HG03108 (cell line): Measurements from ENCODE around the gene LRIG2.
"Not testable (repeated sequence)": the region's sequence is repeated elsewhere in the genome, so short reads cannot be mapped to it uniquely, and the experiment has no call there.

Experiments used
- ATAC-seq: cut with Tn5 transposase; IDR thresholded peaks from one replicate; pipeline ENCODE4 v1.9.1; 2021; ENCODE audit warnings: moderate library complexity; ENCODE audit not compliant: unreplicated experiment

The LRIG2 gene

GRCh38 chr1:113058941-113059706 is 13.9 kb upstream of the LRIG2 start:
- ATAC-seq, result no peak

- ATAC-seq, result not testable (repeated sequence)
Measured at GRCh38 chr1:113063456-113063855, 9.5 kb upstream of the LRIG2 start.

GRCh38 chr1:113072141-113072756 is 749 bp upstream of the LRIG2 start:
- no peak for ATAC-seq

- peak; percentile 22 for ATAC-seq
Measured at GRCh38 chr1:113073479-113073950, 517 bp downstream of the LRIG2 start.

GRCh38 chr1:113074237-113074636 is 1.2 kb downstream of the LRIG2 start:
- ATAC-seq, result no peak

- ATAC-seq, result not testable (repeated sequence)
Measured at GRCh38 chr1:113077978-113078377, 5.0 kb downstream of the LRIG2 start.

- ATAC-seq, result no peak
Measured at GRCh38 chr1:113086541-113086940, 13.5 kb downstream of the LRIG2 start.

- ATAC-seq, result no peak
Measured at GRCh38 chr1:113088972-113089371, 16.0 kb downstream of the LRIG2 start.

GRCh38 chr1:113090051-113090450 is 17.1 kb downstream of the LRIG2 start:
- no peak for ATAC-seq

- ATAC-seq, result no peak
Measured at GRCh38 chr1:113091988-113092594, 19.1 kb downstream of the LRIG2 start.

- ATAC-seq, result no peak
Measured at GRCh38 chr1:113094506-113094905, 21.5 kb downstream of the LRIG2 start.

- no peak for ATAC-seq
Measured at GRCh38 chr1:113095790-113096455, 22.9 kb downstream of the LRIG2 start.

GRCh38 chr1:113096493-113096892 is 23.5 kb downstream of the LRIG2 start:
- ATAC-seq, result no peak

- ATAC-seq, result no peak
Measured at GRCh38 chr1:113101588-113101987, 28.6 kb downstream of the LRIG2 start.

- ATAC-seq, result no peak
Measured at GRCh38 chr1:113103048-113103447, 30.1 kb downstream of the LRIG2 start.

GRCh38 chr1:113103977-113104376 is 31.0 kb downstream of the LRIG2 start:
- ATAC-seq, result no peak

- ATAC-seq, result no peak
Measured at GRCh38 chr1:113106910-113107309, 33.9 kb downstream of the LRIG2 start.

GRCh38 chr1:113109908-113110554 is 37.0 kb downstream of the LRIG2 start:
- ATAC-seq, result no peak

GRCh38 chr1:113118266-113118665 is 45.3 kb downstream of the LRIG2 start:
- no peak for ATAC-seq

- ATAC-seq, result no peak
Measured at GRCh38 chr1:113123737-113124136, 50.7 kb downstream of the LRIG2 start.

GRCh38 chr1:113124366-113124765 is 51.4 kb downstream of the LRIG2 start:
- ATAC-seq, result no peak
